ENCODE measurements around the gene SIGLEC10. TPM values are rescaled to one million over a fixed set of nuclear protein-coding genes. Genes with fewer than 3 reads are reported as not detected.

Gene SIGLEC10
- total and polyA plus RNA-seq, 9 of the 15 experiments (the other 6 are each of a cell fraction or from before 2014, with no cell fraction given), result 0.10 to 1.8 (median 0.82) TPM

DNA sequence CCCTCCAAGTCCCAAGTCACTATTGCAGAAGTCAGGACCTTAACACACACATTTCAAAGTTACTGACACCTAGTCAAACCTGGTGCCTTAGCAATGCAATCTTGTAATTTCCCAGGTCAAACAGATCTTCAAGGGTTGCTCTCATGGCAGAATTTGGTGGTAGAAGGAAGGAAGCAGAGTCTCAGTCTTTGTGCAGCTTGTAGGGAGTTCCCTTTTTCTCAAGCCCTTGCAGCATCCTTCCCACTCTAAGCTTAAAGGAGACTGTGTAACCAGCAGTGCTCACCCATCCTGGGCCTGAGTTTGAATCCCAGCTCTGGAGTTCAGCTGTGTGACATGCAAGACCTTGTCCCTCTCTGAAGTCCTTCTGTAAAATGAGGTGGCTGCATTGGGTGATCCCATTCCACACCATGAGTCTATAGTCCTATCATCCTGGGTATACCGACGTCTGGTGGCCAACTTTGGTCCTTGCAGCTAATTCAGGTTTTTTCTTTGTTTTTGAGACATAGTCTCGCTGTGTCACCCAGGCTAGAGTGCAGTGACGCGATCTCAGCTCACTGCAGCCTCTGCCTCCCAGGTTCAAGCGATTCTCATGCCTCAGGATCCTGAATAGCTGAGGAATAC, 9.8 kb downstream of the SIGLEC10 start (continued):
- TF ChIP-seq CBFB (CRISPR knock-in tag; IDR thresholded peaks at IDR 0.05) (no peak), ZNF263 (CRISPR knock-in tag; IDR thresholded peaks at IDR 0.05; ENCODE audit: borderline replicate concordance) (peak; percentile 66; the same call in 1 of the 2 replicates), SAP30 (IDR thresholded peaks at IDR 0.05; ENCODE audit: borderline replicate concordance, insufficient read depth, low read depth, low read length, poor library complexity, severe bottlenecking) (no peak), ZNF785 (CRISPR knock-in tag; IDR thresholded peaks at IDR 0.05) (no peak), STAT5B (CRISPR knock-in tag; IDR thresholded peaks at IDR 0.05) (no peak), SRSF1 (IDR thresholded peaks at IDR 0.05; ENCODE audit: low read depth, low read length) (no peak), RBM15 (IDR thresholded peaks at IDR 0.05; ENCODE audit: insufficient read depth, low read length) (no peak), MTA2 (IDR thresholded peaks at IDR 0.05; ENCODE audit: low read depth) (no peak), NONO (IDR thresholded peaks at IDR 0.05; ENCODE audit: low read depth in 2 of 2, low read length in 1 of 2) (no peak), FOXJ2 (tag; IDR thresholded peaks at IDR 0.05) (no peak), TAF7 (tag; IDR thresholded peaks at IDR 0.05) (no peak), ZNF253 (CRISPR knock-in tag; conservative IDR thresholded peaks at IDR 0.05) (no peak), BCL6 (CRISPR knock-in tag; IDR thresholded peaks at IDR 0.05) (no peak), THRAP3 (IDR thresholded peaks at IDR 0.05; ENCODE audit: borderline replicate concordance) (no peak), IRF2 (CRISPR knock-in tag; IDR thresholded peaks at IDR 0.05) (no peak), FOXK2 (conservative IDR thresholded peaks at IDR 0.05 in 1 of 2, IDR thresholded peaks at IDR 0.05 in 1 of 2; ENCODE audit: low read depth in 2 of 2) (no peak), RAD21 (CRISPR knock-in tag; conservative IDR thresholded peaks at IDR 0.05 in 1 of 2, IDR thresholded peaks at IDR 0.05 in 1 of 2) (peak; percentile 65 to 91), HDAC2 (IDR thresholded peaks at IDR 0.05) (no peak), ZNF778 (CRISPR knock-in tag; IDR thresholded peaks at IDR 0.05) (no peak), FOS (IDR thresholded peaks at IDR 0.05; ENCODE audit: extremely low read depth, insufficient read length) (no peak), TRIM28 (IDR thresholded peaks at IDR 0.05) (no peak), MIER1 (IDR thresholded peaks at IDR 0.05; ENCODE audit: low read depth) (no peak), LARP7 (IDR thresholded peaks at IDR 0.05) (no peak), SMC3 (conservative IDR thresholded peaks at IDR 0.05; ENCODE audit: insufficient read depth, low read depth, low read length) (peak; percentile 89), HINFP (tag; conservative IDR thresholded peaks at IDR 0.05; ENCODE audit: low read depth) (no peak), RFX1 (IDR thresholded peaks at IDR 0.05) (no peak), MECOM (CRISPR knock-in tag; IDR thresholded peaks at IDR 0.05) (no peak), TCF15 (CRISPR knock-in tag; IDR thresholded peaks at IDR 0.05) (no peak), ZNF431 (CRISPR knock-in tag; IDR thresholded peaks at IDR 0.05) (no peak)

All from K562 (cell line).